ENCODE results near the gene SCD. TPM values are rescaled to one million over a fixed set of nuclear protein-coding genes. Genes with fewer than 3 reads are reported as not detected.
"Not testable (repeated sequence)": the region's sequence is repeated elsewhere in the genome, so short reads cannot be mapped to it uniquely, and the experiment has no call there.

The SCD gene
- 627 TPM for polyA plus RNA-seq (2013, experiment 1 of 2)
- 566 TPM for polyA plus RNA-seq (2013, experiment 2 of 2)

- peaks cover 29% of the 10 kb centered on the region for H3K4me1 ChIP-seq (ENCODE audit: control insufficient read depth, insufficient read depth, low read length, poor library complexity, severe bottlenecking)
- H3K4me3 ChIP-seq (ENCODE audit: extremely low read depth, insufficient read depth, low read length, poor library complexity, severe bottlenecking) = peak within 1 kb of the TSS; percentile 95
- peak within 1 kb of the TSS; percentile 97 for H3K27ac ChIP-seq (ENCODE audit: low read depth, low read length, severe bottlenecking)
- H3K36me3 ChIP-seq (ENCODE audit: control insufficient read depth, insufficient read depth, low read length) = peaks cover 46% of the 10 kb centered on the region
- H3K9me3 ChIP-seq (ENCODE audit: control insufficient read depth, low read length) = no peaks in the 10 kb centered on the region
- 0% methylated on average over 52 to 67 of the region's 73 CpGs for WGBS, 2 experiments (ENCODE audit: insufficient coverage in 2 of 2)
Measured at GRCh38 chr10:100346765-100347567, at the start of gene SCD. TSS of gene SCD (plus strand) at chr10:100347233. CDS start at chr10:100347505, 272 bp downstream.

- Histone ChIP-seq H3K9me3 (ENCODE audit: control insufficient read depth, low read length) (no peaks in the 10 kb centered on the region), H3K27ac (ENCODE audit: low read depth, low read length, severe bottlenecking) (no peak overlapping the region)
- WGBS, 2 experiments (ENCODE audit: insufficient coverage in 2 of 2) = 84 to 91% methylated on average over 6 to 7 of the region's 9 CpGs
Measured at GRCh38 chr10:100297242-100297641, 49.8 kb upstream of the SCD start.

GRCh38 chr10:100301123-100301522 lies 45.9 kb upstream of the SCD start:
- H3K4me1 ChIP-seq (ENCODE audit: control insufficient read depth, insufficient read depth, low read length, poor library complexity, severe bottlenecking); H3K9me3 ChIP-seq (ENCODE audit: control insufficient read depth, low read length); H3K4me3 ChIP-seq (ENCODE audit: extremely low read depth, insufficient read depth, low read length, poor library complexity, severe bottlenecking); H3K36me3 ChIP-seq (ENCODE audit: control insufficient read depth, insufficient read depth, low read length); H3K27ac ChIP-seq (ENCODE audit: low read depth, low read length, severe bottlenecking): not testable (repeated sequence)
- 60 to 73% methylated on average over 2 to 3 of the region's 5 CpGs for WGBS, 2 experiments (ENCODE audit: insufficient coverage in 2 of 2)

More at GRCh38 chr10:100297242-100297641, 49.8 kb upstream of the SCD start:
- Histone ChIP-seq H3K36me3 (ENCODE audit: control insufficient read depth, insufficient read depth, low read length) (no peaks in the 10 kb centered on the region), H3K4me3 (ENCODE audit: extremely low read depth, insufficient read depth, low read length, poor library complexity, severe bottlenecking) (no peak overlapping the region), H3K4me1 (ENCODE audit: control insufficient read depth, insufficient read depth, low read length, poor library complexity, severe bottlenecking) (no peaks in the 10 kb centered on the region)

GRCh38 chr10:100303724-100304319 lies 43.2 kb upstream of the SCD start:
- H3K36me3 ChIP-seq (ENCODE audit: control insufficient read depth, insufficient read depth, low read length) = no peaks in the 10 kb centered on the region
- 33 to 57% methylated on average over 2 to 4 of the region's 7 CpGs for WGBS, 2 experiments (ENCODE audit: insufficient coverage in 2 of 2)
- no peaks in the 10 kb centered on the region for H3K4me1 ChIP-seq (ENCODE audit: control insufficient read depth, insufficient read depth, low read length, poor library complexity, severe bottlenecking)
- H3K27ac ChIP-seq (ENCODE audit: low read depth, low read length, severe bottlenecking) = no peak overlapping the region
- no peak overlapping the region for H3K4me3 ChIP-seq (ENCODE audit: extremely low read depth, insufficient read depth, low read length, poor library complexity, severe bottlenecking)
- H3K9me3 ChIP-seq (ENCODE audit: control insufficient read depth, low read length) = no peaks in the 10 kb centered on the region

GRCh38 chr10:100304414-100304813 lies 42.6 kb upstream of the SCD start:
- WGBS, 2 experiments (ENCODE audit: insufficient coverage in 2 of 2) = 69 to 87% methylated on average over 3 of the region's 3 CpGs

GRCh38 chr10:100306861-100307260 lies 40.2 kb upstream of the SCD start:
- Histone ChIP-seq H3K36me3 (ENCODE audit: control insufficient read depth, insufficient read depth, low read length) (no peaks in the 10 kb centered on the region), H3K9me3 (ENCODE audit: control insufficient read depth, low read length) (no peaks in the 10 kb centered on the region), H3K4me1 (ENCODE audit: control insufficient read depth, insufficient read depth, low read length, poor library complexity, severe bottlenecking) (no peaks in the 10 kb centered on the region), H3K27ac (ENCODE audit: low read depth, low read length, severe bottlenecking) (no peak overlapping the region), H3K4me3 (ENCODE audit: extremely low read depth, insufficient read depth, low read length, poor library complexity, severe bottlenecking) (no peak overlapping the region)
- WGBS, 2 experiments (ENCODE audit: insufficient coverage in 2 of 2) = 100% methylated on average over 2 to 3 of the region's 5 CpGs

More at GRCh38 chr10:100304414-100304813, 42.6 kb upstream of the SCD start:
- Histone ChIP-seq H3K9me3 (ENCODE audit: control insufficient read depth, low read length) (no peaks in the 10 kb centered on the region), H3K4me3 (ENCODE audit: extremely low read depth, insufficient read depth, low read length, poor library complexity, severe bottlenecking) (no peak overlapping the region), H3K36me3 (ENCODE audit: control insufficient read depth, insufficient read depth, low read length) (no peaks in the 10 kb centered on the region), H3K4me1 (ENCODE audit: control insufficient read depth, insufficient read depth, low read length, poor library complexity, severe bottlenecking) (no peaks in the 10 kb centered on the region), H3K27ac (ENCODE audit: low read depth, low read length, severe bottlenecking) (no peak overlapping the region)

GRCh38 chr10:100307684-100308083 lies 39.3 kb upstream of the SCD start:
- Histone ChIP-seq H3K36me3 (ENCODE audit: control insufficient read depth, insufficient read depth, low read length) (no peaks in the 10 kb centered on the region), H3K27ac (ENCODE audit: low read depth, low read length, severe bottlenecking) (no peak overlapping the region), H3K4me3 (ENCODE audit: extremely low read depth, insufficient read depth, low read length, poor library complexity, severe bottlenecking) (no peak overlapping the region), H3K4me1 (ENCODE audit: control insufficient read depth, insufficient read depth, low read length, poor library complexity, severe bottlenecking) (no peaks in the 10 kb centered on the region), H3K9me3 (ENCODE audit: control insufficient read depth, low read length) (no peaks in the 10 kb centered on the region)
- 78 to 89% methylated on average over 1 to 2 of the region's 3 CpGs for WGBS, 2 experiments (ENCODE audit: insufficient coverage in 2 of 2)

- 100% methylated on average over 1 of the region's 4 CpGs; no CpG with 5 or more reads in 1 of the 2 experiments for WGBS, 2 experiments (ENCODE audit: insufficient coverage in 2 of 2)
Measured at GRCh38 chr10:100311298-100311697, 35.7 kb upstream of the SCD start.

GRCh38 chr10:100315615-100316014 lies 31.4 kb upstream of the SCD start:
- Histone ChIP-seq H3K9me3 (ENCODE audit: control insufficient read depth, low read length) (no peaks in the 10 kb centered on the region), H3K4me1 (ENCODE audit: control insufficient read depth, insufficient read depth, low read length, poor library complexity, severe bottlenecking) (no peaks in the 10 kb centered on the region), H3K27ac (ENCODE audit: low read depth, low read length, severe bottlenecking) (no peak overlapping the region), H3K36me3 (ENCODE audit: control insufficient read depth, insufficient read depth, low read length) (no peaks in the 10 kb centered on the region), H3K4me3 (ENCODE audit: extremely low read depth, insufficient read depth, low read length, poor library complexity, severe bottlenecking) (no peak overlapping the region)
- WGBS, 2 experiments (ENCODE audit: insufficient coverage in 2 of 2) = 77 to 98% methylated on average over 3 of the region's 4 CpGs

More at GRCh38 chr10:100311298-100311697, 35.7 kb upstream of the SCD start:
- H3K4me1 ChIP-seq (ENCODE audit: control insufficient read depth, insufficient read depth, low read length, poor library complexity, severe bottlenecking) = no peaks in the 10 kb centered on the region
- H3K36me3 ChIP-seq (ENCODE audit: control insufficient read depth, insufficient read depth, low read length) = no peaks in the 10 kb centered on the region
- H3K4me3 ChIP-seq (ENCODE audit: extremely low read depth, insufficient read depth, low read length, poor library complexity, severe bottlenecking) = no peak overlapping the region
- no peaks in the 10 kb centered on the region for H3K9me3 ChIP-seq (ENCODE audit: control insufficient read depth, low read length)
- no peak overlapping the region for H3K27ac ChIP-seq (ENCODE audit: low read depth, low read length, severe bottlenecking)

GRCh38 chr10:100318207-100318606 lies 28.8 kb upstream of the SCD start:
- Histone ChIP-seq H3K4me1 (ENCODE audit: control insufficient read depth, insufficient read depth, low read length, poor library complexity, severe bottlenecking) (no peaks in the 10 kb centered on the region), H3K9me3 (ENCODE audit: control insufficient read depth, low read length) (no peaks in the 10 kb centered on the region), H3K4me3 (ENCODE audit: extremely low read depth, insufficient read depth, low read length, poor library complexity, severe bottlenecking) (no peak overlapping the region), H3K27ac (ENCODE audit: low read depth, low read length, severe bottlenecking) (no peak overlapping the region), H3K36me3 (ENCODE audit: control insufficient read depth, insufficient read depth, low read length) (no peaks in the 10 kb centered on the region)
- WGBS, 2 experiments (ENCODE audit: insufficient coverage in 2 of 2) = no CpG with 5 or more reads among the region's 4 CpGs
